GM12891 (cell line): ENCODE measurements around the gene SH2D1A.

ENCODE experiments used
- POLR2A ChIP-seq: IDR thresholded peaks from 2 replicates; pipeline ENCODE4 v1.6.1; 2011; ENCODE audit warnings: low read depth, low read length, control low read depth
- POLR2AphosphoS5 ChIP-seq: IDR thresholded peaks from 2 replicates; pipeline ENCODE4 v1.6.1; 2011; ENCODE audit warnings: low read depth, low read length, control low read depth

GRCh38 chrX:124358800-124359383 lies 12.5 kb downstream of the SH2D1A start:
- TF ChIP-seq POLR2A (no peak), POLR2AphosphoS5 (no peak)
